NCI-H2196 treated with DMSO at 0.1 percent for 48 hours (cell line): ENCODE results near the gene RAB3D.
A peak's percentile ranks its signal among the peaks of the same experiment; 100 is the strongest.

Experiments used
- DNase-seq: peaks from one replicate; lab custom pipeline; 2025; ENCODE audit not compliant: unreplicated experiment; lab: John Stamatoyannopoulos, UW

RAB3D gene

DNA sequence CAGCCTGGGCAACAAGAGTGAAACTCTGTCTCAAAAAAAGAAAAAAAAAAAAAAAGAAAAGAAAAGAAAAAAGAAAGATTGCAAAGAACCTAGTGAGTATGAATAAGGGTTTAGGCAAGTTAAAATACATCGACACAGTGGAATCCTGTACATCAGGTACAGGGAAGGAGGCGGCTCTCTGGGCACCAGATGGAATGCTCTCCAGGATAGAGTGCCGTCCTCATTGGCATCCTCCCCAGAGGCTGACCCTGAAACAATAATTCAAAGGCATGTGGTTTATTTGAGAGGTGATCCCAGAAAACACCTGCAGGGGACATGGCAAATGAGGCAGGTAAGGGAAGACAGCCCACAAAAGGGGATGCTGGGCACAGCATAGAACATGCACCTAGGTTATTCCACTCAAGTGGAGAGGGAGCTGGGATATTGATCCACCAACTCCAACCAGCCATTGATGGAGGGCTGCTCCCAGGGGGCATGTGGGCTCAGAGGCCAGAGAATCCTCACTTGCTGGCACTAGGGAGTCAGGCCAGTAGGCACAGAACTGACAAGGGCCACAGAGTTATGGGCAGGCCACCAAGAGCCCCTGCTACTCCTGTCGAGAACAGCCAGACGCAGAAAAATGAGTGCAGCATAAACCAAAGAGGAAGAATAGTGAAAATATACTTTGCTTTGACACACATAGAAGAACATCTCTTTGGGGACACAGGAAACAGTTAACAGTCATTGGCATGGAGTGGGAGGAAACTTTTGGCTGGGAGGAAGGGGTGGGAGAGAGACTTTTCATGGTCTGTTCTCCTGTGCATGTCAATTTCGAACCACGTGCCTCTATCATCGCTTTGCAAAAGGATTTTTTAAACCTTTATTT lies 39.3 kb downstream of the RAB3D start:
- DNase-seq = no peak

DNA sequence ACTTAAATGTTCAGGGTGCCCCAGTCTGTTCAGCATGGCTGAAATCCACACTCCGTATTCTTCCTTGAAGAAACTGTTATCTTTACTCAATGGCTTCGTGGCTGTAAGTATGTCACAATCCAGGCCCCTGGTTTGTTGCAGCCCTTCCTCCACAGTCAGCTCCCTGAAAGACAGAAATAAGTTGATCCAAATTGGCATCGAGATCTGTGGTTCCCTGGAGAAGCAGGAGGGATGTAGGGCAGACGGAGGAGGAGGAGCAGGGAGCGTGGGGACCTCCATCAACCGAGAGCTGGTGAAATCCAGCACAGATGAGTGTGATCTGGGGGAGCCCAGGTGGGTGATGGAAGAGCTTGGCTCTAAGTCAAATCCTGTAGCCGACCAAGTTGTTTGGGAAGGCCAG lies 43.2 kb downstream of the RAB3D start:
- no peak for DNase-seq

- no peak for DNase-seq
These were observed 43.7 kb downstream of the RAB3D start, which contains the start of gene TSPAN16 for GRCh38 chr19:11295665-11296245. TSS of gene TSPAN16 (plus strand) at chr19:11296160. CDS start at chr19:11296298, 138 bp downstream.

DNA sequence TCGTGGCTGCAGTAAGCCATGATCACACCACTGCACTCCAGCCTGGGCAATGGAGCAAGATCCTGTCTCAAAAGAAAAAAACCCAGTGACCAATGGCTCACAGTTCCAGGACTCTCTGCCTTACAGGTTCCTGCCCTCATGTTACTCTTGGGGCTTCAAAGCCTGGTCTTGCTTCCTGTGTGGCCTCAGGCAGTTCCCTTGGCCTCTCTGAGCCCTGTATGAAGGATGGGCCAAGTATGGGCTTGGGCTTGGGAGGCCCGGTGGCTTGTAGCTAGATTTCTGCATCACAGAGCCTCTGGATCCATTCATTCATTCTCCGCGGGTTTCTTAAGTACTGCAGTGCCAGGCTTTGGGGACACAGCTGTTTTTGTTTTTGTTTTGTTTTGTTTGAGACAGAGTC lies 44.3 kb downstream of the RAB3D start:
- DNase-seq = no peak

DNA sequence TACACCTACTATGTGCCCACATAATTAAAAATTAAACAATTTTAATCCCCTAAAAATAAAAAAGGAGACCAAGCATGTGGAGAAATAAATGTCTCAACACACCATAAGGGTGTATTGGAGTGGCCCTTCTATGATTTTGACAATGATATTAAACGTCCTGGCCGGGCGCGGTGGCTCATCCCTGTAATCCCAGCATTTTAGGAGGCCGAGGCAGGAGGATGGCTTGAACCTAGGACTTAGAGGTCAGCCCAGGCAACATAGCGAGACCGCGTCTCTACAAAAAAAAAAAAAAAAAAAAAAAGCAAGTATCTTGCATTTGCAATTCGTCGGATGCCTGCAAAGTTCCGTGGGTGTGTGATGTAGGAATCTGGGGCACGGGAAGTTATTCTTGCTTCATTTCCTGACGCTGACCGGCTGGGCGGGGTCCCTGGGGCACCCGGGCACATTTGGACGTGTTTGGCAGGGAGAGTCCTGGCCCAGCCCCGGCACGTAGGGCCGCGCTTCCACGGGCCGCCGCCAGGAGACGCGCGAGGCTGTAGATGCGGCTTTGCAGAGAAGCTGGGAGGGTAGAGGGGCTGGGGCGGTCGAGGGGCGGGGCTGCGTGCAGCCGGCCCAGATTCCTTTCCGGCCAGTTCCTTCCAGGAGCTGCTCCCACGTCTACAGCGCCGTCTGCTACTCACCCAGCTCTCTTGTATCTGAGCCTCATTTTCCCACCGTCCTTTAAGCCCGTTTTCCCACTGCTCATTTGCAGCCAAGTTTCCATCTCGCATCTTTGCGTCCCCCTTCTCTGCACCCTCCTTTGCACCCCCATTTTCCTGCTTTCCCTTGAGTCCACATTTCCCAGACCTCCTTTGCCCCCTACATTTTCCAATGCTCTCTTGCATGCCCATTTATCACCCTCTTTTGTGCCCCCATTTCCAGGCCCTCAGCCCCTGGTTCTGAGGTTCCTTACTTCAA lies 45.7 kb downstream of the RAB3D start:
- peak; percentile 85 for DNase-seq

GRCh38 chr19:11291991-11292390 lies 47.5 kb downstream of the RAB3D start:
- no peak for DNase-seq

- no peak for DNase-seq
These were observed 48.0 kb downstream of the RAB3D start for GRCh38 chr19:11291415-11291814.

GRCh38 chr19:11290256-11290655 lies 49.2 kb downstream of the RAB3D start:
- DNase-seq = no peak

GRCh38 chr19:11288349-11288748 lies 51.1 kb downstream of the RAB3D start:
- no peak for DNase-seq

DNA sequence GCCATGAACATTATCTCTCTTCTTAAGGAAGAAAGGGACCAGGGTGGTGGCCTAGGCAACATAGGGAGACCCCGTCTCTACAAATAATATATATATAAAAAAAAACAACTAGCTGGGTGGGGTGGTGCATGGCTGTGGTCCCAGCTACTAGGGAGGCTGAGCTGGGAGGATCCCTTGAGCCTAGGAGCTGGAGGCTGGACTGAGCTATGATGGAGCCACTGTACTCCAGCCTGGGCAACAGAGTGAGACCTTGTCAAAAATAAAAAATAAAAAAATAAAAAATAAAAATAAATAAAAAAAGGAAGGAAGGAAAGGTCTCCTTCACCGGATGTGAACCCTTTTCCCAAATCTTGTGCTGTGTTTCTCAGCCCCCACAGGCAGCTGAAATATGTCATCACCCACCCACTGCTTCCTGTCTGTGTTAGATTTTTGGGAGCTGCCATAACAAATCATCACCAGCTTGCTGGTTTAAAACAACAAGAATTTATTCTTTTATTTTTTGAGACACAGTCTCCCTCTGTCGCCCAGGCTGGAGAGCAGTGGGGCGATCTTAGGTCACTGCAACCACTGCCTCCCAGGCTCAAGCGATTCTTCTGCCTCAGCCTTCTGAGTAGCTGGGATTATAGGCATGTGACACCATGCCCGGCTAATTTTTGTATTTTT lies 53.0 kb downstream of the RAB3D start:
- DNase-seq = no peak

DNA sequence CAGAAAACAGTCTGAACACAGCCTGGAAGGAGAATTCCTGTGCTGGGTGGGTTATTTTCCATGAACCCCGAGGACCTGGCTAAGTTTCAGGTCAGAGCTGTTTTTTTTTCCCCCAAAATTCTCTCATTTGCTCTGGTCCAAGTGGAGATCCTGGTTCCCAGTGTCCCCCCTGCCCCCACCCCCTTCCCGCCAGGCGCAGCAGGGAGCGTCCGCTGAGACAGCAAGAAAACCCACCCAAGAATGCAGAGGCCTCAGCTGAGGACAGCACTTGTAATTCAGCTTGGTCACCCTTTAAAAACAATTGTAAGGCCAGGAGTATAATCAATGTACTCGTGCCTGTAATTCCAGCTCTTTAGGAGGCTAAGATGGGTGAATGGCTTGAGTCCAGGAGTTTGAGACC lies 54.9 kb downstream of the RAB3D start:
- no peak for DNase-seq

DNA sequence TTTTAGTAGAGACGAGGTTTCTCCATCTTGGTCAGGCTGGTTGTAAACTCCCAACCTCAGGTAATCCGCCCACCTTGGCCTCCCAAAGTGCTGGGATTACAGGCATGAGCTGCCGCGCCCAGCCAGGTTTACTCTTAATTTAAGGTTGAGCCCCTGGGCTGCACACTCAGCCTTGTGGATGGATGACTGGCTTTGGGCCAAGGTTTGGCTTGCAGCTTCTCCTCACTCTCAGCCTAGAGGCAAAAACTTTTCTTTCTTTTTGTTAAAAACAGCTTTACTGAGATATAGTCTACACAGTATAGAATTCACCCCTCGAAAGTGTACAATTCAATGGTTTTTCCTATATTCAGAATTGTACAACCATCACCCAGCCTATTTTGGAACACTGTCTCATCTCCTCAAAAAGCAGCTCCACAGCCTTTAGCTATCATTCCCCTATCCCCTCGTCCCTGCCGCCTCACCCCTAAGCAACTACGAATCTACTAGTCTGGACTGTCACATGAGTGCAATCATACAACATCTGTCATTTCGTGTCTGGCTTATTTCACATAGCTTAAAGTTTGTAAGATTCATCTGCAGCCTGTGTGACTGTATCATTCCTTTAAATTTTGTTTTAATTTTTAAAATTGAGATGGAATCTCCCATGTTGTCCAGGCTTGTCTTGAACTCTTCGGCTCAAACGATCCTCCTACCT lies 58.0 kb downstream of the RAB3D start:
- no peak for DNase-seq

GRCh38 chr19:11279505-11280236 lies 59.8 kb downstream of the RAB3D start:
- no peak for DNase-seq

GRCh38 chr19:11278670-11279069 lies 60.8 kb downstream of the RAB3D start:
- DNase-seq = no peak

DNA sequence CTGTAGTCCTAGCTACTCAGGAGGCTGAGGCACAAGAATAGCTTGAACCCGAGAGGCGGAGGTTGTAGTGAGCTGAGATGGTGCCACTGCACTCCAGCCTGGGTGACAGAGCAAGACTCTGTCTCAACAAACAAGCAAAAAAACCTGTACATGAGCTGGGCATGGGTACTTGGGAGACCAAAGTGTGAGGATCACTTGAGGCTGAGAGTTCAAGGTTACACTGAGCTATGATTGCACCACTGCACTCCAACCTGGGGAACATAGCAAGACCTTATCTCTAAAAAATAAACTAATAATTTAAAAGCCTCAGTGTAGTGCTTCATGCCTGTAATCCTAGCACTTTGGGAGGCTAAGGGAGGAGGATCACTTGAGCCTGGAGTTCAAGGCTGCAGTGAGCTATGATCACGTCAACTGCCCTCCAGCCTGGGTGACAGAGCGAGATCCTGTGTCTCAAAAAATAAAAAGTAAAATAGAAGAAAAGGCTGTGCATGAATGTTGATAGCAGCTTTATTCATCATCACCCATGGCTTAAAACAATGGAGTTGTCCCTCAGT lies 64.8 kb downstream of the RAB3D start:
- no peak for DNase-seq

DNA sequence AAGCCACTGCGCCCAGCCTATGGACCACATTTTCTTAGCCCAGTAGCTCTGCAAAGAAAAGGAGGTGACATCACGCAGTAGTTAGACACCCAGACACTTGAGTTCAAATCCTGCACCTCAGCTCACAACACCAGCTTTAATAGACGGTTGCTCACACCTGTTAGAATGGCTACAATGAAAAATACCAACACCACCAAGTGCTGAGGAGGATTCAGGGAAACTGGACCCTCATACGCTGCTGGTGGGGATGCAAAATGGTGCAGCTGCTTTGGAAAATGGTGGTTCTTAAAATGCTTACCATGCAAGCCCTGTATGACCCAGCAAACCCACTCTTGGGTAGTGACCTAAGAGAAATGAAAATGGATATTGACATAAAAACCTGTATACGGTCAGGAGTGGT lies 65.5 kb downstream of the RAB3D start:
- DNase-seq = no peak

GRCh38 chr19:11273296-11273695 lies 66.2 kb downstream of the RAB3D start:
- DNase-seq = no peak
